Measurements from ENCODE around the gene ODAM.

The ODAM gene

DNA sequence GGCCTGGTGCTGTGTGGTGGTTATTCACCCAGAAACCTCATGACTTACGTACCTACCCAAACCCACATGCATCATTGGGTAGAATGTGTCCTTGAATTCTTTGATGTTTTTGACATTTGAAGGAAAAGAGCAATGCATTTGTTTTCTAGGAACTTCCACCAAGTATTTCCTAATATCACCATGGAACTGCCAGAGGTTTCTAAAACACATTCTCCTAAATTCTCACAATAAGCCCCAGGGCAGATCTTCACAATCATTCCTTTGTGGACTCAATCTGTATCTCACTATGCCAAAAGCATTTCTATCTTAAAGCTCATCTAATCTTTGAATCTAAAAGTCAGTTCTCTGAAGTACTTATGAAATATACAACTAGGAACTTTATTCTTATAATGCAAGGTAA, 8.3 kb upstream of the ODAM start:
- no peak overlapping the region for H3K9ac ChIP-seq
- no peaks in the 10 kb centered on the region for H3K79me2 ChIP-seq (ENCODE audit: insufficient read depth, low read depth)
- TF ChIP-seq, protein P1, sequence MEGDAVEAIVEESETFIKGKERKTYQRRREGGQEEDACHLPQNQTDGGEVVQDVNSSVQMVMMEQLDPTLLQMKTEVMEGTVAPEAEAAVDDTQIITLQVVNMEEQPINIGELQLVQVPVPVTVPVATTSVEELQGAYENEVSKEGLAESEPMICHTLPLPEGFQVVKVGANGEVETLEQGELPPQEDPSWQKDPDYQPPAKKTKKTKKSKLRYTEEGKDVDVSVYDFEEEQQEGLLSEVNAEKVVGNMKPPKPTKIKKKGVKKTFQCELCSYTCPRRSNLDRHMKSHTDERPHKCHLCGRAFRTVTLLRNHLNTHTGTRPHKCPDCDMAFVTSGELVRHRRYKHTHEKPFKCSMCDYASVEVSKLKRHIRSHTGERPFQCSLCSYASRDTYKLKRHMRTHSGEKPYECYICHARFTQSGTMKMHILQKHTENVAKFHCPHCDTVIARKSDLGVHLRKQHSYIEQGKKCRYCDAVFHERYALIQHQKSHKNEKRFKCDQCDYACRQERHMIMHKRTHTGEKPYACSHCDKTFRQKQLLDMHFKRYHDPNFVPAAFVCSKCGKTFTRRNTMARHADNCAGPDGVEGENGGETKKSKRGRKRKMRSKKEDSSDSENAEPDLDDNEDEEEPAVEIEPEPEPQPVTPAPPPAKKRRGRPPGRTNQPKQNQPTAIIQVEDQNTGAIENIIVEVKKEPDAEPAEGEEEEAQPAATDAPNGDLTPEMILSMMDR (conservative IDR thresholded peaks at IDR 0.05; ENCODE audit: low read depth, low read length), result no peak
- H4K20me1 ChIP-seq (ENCODE audit: insufficient read depth), result no peaks in the 10 kb centered on the region
- no peak overlapping the region for H2AFZ ChIP-seq (ENCODE audit: low read depth)
- no peak overlapping the region for H3K27ac ChIP-seq
- H3K4me1 ChIP-seq (ENCODE audit: low read depth, poor library complexity, severe bottlenecking), result no peaks in the 10 kb centered on the region
- H3K4me3 ChIP-seq (IDR thresholded peaks at IDR 0.05; ENCODE audit: insufficient read depth, low read depth, low read length), result no peak overlapping the region
- H3K27me3 ChIP-seq (ENCODE audit: insufficient read depth, low read depth), result no peaks in the 10 kb centered on the region
- H3K4me2 ChIP-seq, result no peak overlapping the region
- H3K36me3 ChIP-seq (ENCODE audit: insufficient read depth), result no peaks in the 10 kb centered on the region

DNA sequence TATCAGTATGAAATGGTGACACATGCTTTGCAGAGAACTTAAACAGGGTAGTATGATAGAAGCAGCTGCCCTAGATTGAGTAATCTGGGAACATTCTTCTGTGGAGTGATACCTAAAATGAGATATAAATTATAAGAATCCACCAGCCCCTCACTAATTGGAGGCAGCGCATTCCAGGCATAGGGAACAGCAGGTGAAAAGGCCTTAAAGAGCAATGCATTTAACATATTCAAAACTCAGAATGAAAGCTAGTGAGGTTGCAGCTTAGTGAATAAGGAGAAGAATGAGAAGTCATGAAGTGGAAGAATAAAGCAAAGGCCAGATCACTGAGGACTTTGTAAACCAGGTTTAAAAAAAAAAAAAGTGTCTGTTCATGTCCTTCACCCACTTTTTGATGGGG, 4.9 kb upstream of the ODAM start:
- Histone ChIP-seq H4K20me1 (ENCODE audit: insufficient read depth) (no peaks in the 10 kb centered on the region), H3K27ac (no peak overlapping the region), H3K4me2 (no peak overlapping the region), H2AFZ (ENCODE audit: low read depth) (no peak overlapping the region), H3K79me2 (ENCODE audit: insufficient read depth, low read depth) (no peaks in the 10 kb centered on the region), H3K9ac (no peak overlapping the region), H3K4me1 (ENCODE audit: low read depth, poor library complexity, severe bottlenecking) (no peaks in the 10 kb centered on the region), H3K4me3 (IDR thresholded peaks at IDR 0.05; ENCODE audit: insufficient read depth, low read depth, low read length) (no peak overlapping the region), H3K27me3 (ENCODE audit: insufficient read depth, low read depth) (no peaks in the 10 kb centered on the region), H3K36me3 (ENCODE audit: insufficient read depth) (no peaks in the 10 kb centered on the region)
- TF ChIP-seq, protein P1 (conservative IDR thresholded peaks at IDR 0.05; ENCODE audit: low read depth, low read length), result no peak

DNA sequence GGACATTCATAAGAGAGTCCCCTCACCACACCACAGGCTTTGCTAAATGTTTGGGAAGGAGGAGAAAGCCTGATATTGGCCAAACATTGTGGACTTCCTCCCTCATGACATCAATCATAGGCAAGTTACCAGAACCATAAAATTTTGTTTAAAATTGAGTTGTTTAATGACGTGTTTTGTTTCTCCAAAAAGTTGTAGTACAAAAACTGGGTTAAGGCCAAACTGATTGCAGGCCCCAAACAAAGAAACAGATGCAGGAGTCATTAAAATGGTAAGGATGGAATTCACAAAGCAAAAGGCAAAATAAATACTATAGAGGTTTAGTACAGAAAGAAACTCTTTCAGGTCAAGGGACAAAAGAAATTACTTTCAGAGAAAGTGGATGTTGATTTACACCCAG, 3.9 kb upstream of the ODAM start:
- TF ChIP-seq, protein P1 (conservative IDR thresholded peaks at IDR 0.05; ENCODE audit: low read depth, low read length), result no peak
- H4K20me1 ChIP-seq (ENCODE audit: insufficient read depth), result no peaks in the 10 kb centered on the region
- no peaks in the 10 kb centered on the region for H3K4me1 ChIP-seq (ENCODE audit: low read depth, poor library complexity, severe bottlenecking)
- no peak overlapping the region for H3K4me2 ChIP-seq
- no peak overlapping the region for H3K27ac ChIP-seq
- no peak overlapping the region for H2AFZ ChIP-seq (ENCODE audit: low read depth)
- H3K9ac ChIP-seq, result no peak overlapping the region
- no peaks in the 10 kb centered on the region for H3K36me3 ChIP-seq (ENCODE audit: insufficient read depth)
- no peaks in the 10 kb centered on the region for H3K27me3 ChIP-seq (ENCODE audit: insufficient read depth, low read depth)
- H3K79me2 ChIP-seq (ENCODE audit: insufficient read depth, low read depth), result no peaks in the 10 kb centered on the region
- no peak overlapping the region for H3K4me3 ChIP-seq (IDR thresholded peaks at IDR 0.05; ENCODE audit: insufficient read depth, low read depth, low read length)

DNA sequence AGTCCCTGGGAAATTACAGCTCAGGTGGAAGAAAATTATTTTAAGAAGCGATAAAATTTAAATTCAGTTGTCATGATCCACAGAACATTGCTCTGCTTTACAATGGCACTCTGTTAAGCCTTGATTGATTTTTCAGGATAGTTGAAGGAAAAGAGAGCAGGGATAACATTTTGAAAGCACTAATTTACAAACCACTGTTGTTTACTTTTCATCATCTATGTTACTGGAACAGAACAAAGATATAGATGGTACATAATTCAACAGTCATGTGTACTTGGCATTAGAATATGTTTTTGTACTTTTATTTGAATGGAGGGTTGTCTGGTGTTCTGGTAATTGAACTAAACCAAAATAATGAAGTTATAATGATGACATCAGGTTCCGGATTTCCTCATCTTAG, 2.6 kb upstream of the ODAM start:
- no peaks in the 10 kb centered on the region for H3K4me1 ChIP-seq (ENCODE audit: low read depth, poor library complexity, severe bottlenecking)
- H2AFZ ChIP-seq (ENCODE audit: low read depth), result no peak overlapping the region
- H3K36me3 ChIP-seq (ENCODE audit: insufficient read depth), result no peaks in the 10 kb centered on the region
- no peak overlapping the region for H3K4me2 ChIP-seq
- no peak overlapping the region for H3K9ac ChIP-seq
- H3K27ac ChIP-seq, result no peak overlapping the region
- H3K27me3 ChIP-seq (ENCODE audit: insufficient read depth, low read depth), result no peaks in the 10 kb centered on the region
- TF ChIP-seq, protein P1 (conservative IDR thresholded peaks at IDR 0.05; ENCODE audit: low read depth, low read length), result no peak
- H4K20me1 ChIP-seq (ENCODE audit: insufficient read depth), result no peaks in the 10 kb centered on the region
- H3K4me3 ChIP-seq (IDR thresholded peaks at IDR 0.05; ENCODE audit: insufficient read depth, low read depth, low read length), result no peak overlapping the region
- H3K79me2 ChIP-seq (ENCODE audit: insufficient read depth, low read depth), result no peaks in the 10 kb centered on the region

DNA sequence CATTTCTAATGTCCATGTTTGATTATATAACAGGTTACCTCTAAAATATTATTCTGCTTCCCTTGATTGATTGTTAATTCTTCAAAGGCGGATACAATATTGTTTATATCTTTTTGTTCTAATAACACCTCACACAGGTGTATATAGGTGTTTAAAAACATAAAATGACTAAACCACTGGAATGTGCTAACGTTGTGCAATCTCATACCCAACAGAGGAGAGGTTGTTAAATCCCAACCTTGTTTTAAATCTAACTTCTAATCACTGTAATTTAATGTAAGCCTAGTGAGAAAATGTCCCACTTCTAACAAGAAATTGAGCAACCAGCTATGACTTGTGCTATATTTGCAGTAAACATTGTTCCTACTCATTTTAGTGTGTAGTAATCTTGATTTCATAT, 1.3 kb downstream of the ODAM start:
- H3K4me3 ChIP-seq (IDR thresholded peaks at IDR 0.05; ENCODE audit: insufficient read depth, low read depth, low read length), result no peak overlapping the region
- no peak overlapping the region for H3K27ac ChIP-seq
- no peaks in the 10 kb centered on the region for H3K36me3 ChIP-seq (ENCODE audit: insufficient read depth)
- H3K27me3 ChIP-seq (ENCODE audit: insufficient read depth, low read depth), result no peaks in the 10 kb centered on the region
- TF ChIP-seq, protein P1 (conservative IDR thresholded peaks at IDR 0.05; ENCODE audit: low read depth, low read length), result no peak
- no peaks in the 10 kb centered on the region for H3K4me1 ChIP-seq (ENCODE audit: low read depth, poor library complexity, severe bottlenecking)
- no peaks in the 10 kb centered on the region for H3K79me2 ChIP-seq (ENCODE audit: insufficient read depth, low read depth)
- H4K20me1 ChIP-seq (ENCODE audit: insufficient read depth), result no peaks in the 10 kb centered on the region
- no peak overlapping the region for H2AFZ ChIP-seq (ENCODE audit: low read depth)
- H3K9ac ChIP-seq, result no peak overlapping the region
- no peak overlapping the region for H3K4me2 ChIP-seq
